Forelimb muscle (tissue), 1 donor: ENCODE measurements around the gene NRCAM. TPM values are rescaled to one million over a fixed set of nuclear protein-coding genes. Genes with fewer than 3 reads are reported as not detected.

Experiments
- DNase-seq: peaks from one replicate; pipeline ENCODE4 v3.0.0-alpha.2; 2013; ENCODE audit warnings: low read depth
- polyA plus RNA-seq: library from polyadenylated mRNA; unstranded; fragments of 120-200 nt; gene quantifications from one replicate; pipeline ENCODE4 v1.2.1, GENCODE V29; 2013; ENCODE audit not compliant: insufficient read length

NRCAM gene
- polyA plus RNA-seq, 1 donor = 34.9 TPM

DNA sequence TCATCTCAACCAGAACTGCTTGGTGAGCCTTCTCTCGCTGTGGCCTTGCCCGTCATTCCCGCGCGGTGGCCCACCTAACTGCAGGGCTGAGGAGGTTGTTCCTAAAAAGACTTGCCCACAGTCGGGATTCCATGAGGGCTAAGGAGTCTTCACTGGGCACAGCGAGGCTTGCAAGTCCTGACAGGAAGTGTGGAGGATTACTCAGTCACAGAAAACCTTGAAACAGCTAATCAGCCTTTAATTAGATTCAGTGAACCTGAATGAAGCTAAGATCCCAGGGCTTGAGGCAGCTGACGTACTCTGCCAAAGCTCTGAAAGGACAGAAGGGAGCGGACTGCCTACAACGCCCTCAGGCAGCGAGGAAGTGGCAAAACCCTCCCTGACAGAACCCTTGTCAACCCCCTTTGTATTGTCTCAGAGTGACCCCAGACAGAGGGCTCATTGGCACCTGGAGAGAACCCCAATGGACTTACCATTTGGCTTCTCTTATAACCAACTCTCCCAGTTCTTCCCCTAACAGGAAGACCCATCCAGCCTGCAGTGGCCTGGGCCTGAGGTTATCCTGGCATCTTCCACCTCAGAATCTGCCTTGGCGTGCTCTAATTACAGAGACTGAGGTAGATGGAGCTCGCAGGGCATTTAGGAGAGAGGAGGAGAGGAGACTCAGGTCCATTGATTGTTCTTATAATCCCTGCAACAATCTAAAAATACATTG is 323.5 kb downstream of the NRCAM start:
- no peak for DNase-seq

DNA sequence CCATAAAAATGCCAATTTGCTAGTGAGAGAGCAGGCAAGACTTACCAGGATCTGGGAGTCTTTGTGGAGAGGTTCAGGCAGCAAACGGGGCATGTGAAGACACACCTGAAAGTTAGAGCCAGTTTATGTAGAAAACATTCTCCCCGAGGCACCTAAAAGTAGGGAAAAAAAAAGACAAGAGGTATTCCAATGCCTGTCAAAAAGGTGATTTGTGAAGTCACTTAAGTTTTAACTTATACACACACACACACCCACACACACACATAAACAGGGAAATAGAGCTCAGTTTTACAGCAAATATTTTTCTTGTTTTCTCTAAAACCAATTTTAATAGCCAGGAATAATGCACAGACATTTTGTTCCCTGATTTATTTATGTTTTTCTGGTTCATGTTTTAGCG is 326.0 kb downstream of the NRCAM start, which contains the start of gene LAMB4:
TSS of gene LAMB4 (minus strand) at position 101 of the 400 bp plus-strand sequence. CDS start 7,197 bp downstream, outside the sequence.
- DNase-seq = no peak

DNA sequence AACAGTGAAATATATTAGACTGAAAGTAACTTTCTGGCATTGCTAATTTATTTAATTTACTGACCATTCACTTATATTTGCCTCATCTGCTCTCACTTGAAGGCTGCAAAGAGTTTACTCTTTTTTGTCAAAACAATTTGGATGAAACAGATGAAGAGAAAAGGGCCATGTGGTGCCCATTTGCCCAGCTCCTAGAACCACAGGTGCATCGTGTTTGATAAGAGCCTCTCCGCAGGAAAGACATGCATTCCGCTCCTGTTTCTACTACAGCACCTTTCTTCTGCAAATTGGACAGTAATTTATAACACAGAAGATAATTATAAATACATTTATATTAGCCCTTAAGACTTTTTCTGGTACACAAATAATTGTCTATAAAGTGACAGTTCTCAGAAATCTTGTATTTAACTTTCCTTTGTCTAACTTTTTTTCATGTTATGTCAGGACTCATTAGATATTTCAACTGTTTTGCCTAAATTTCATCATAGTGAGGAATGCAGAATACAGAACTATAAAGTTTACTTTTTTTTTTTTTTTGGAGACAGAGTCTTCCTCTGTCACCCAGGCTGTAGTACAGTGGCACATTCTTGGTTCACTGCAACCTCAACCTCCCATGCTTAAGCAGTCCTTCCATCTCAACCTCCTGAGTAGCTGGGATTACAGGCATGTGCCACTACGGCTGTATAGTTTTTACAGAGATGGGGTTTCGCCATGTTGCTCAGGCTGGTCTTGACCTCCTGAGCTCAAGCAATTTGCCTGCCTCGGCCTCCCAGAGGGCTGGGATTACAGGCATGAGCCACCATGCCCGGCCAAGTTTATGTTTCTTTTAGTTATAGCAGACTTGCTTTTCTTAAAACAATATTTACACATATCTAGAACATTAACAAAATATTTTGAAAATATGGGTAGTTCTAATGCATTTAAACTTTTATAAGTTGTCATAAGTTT is 326.9 kb downstream of the NRCAM start:
- DNase-seq = no peak

DNA sequence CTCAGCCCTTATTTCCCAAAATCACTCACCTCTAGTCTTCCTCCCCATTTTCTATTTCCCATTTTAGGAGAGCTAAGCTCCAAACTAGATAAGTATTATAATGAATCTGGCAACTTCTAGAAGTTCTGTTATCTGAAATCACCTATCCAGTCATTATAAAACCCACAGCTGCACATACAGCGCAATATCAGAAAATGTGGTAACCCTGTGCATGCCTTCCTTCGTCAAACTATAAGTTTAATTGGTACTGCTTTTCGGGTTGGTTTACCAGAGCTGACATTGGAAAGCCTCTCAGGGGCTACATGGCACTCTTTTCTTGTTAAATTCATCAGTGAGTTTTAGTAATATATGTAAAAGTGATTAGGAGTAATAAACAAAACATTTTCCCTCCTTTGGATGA is 327.7 kb downstream of the NRCAM start:
- no peak for DNase-seq

DNA sequence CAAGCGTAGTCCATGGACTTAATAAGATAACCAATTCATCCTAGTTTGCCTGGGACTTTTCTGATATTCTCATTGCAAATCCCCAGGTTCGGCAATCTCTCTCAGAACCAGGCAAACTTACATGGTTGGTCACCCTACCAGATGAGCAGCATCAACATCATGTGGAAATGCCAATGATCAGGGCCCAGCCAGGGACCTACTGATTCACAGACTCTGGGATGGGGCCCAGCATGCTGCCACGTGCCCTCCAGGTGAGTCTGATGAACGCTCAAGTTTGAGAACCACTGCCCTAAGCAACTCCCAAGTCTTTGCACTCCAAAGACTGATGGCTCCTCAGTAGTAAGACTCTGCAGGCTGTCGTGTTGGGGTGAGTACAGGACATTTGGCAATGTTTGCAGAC is 328.8 kb downstream of the NRCAM start:
- DNase-seq = no peak

DNA sequence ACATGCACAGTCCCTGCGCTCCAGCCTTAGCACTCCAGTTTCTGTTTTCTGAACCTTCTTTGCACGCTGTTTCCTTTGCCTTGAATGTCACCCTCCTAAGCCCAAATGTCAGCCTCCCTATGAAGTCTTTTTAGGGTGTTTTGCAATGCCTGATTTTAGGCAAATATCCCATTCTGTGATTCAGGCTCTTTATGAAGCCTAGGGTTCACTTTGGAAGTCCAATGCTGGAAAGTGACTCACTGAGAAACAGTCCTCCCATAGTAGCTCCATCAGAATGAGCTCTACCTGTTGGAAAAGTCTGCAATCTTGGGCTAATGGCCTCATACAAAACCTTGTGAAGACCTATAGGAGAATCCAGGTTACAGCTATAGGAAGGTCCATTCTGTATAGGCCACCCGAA is 331.4 kb downstream of the NRCAM start:
- no peak for DNase-seq

DNA sequence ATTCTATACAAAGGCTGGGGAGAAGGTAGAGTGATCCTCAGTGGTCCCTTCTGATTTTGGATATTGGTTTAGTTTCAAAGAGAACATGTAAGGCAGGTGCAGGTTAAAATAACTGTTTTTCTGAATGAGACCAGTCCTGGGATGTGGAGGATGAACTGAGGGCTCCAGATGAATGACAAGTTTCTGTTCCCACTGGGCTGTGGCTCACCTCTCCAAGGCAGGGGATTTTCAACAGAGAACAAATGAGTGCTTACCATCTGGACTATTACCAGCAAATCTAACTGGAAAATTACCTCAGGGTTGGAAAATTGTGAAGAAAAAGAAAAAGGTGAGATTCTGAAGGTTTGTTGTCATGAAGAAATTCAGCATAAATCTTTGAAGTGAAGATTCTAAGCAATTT is 334.1 kb downstream of the NRCAM start:
- DNase-seq = no peak

DNA sequence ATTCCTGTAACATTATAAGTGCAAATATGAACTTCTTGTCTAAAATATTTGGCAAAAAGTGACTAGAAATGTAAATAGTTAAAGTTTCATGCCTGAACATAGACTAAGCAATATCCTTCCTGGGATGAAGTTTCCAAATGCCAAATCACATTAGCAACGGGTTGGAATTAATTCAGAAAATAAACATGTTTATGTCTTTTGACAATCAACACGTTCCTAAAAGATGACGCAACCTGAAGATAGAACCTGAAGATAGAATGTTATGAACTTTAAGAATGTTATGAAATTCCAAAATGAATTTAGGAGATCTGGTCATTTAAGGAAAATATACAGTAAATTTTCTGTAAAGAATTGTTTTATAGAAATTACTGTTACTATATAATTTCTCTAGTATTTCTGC is 335.3 kb downstream of the NRCAM start:
- DNase-seq = no peak

DNA sequence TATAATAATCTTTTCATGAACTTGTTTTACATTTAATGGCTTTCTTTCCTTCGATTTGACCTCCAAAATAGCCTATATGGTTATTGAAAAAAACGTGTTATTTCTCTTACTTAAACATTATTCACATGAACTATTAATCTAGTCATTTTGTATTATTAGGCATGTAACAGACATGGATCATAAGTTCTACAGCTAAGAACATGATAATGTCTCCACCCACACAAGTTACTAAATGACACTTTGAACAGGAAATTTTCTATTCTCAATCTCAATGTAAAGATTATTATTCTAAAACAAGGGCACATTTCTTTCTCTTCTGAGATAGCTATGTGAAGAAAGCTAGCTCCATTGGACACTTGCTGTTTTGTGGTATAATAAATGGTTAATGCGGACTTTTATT is 336.0 kb downstream of the NRCAM start:
- DNase-seq = no peak

DNA sequence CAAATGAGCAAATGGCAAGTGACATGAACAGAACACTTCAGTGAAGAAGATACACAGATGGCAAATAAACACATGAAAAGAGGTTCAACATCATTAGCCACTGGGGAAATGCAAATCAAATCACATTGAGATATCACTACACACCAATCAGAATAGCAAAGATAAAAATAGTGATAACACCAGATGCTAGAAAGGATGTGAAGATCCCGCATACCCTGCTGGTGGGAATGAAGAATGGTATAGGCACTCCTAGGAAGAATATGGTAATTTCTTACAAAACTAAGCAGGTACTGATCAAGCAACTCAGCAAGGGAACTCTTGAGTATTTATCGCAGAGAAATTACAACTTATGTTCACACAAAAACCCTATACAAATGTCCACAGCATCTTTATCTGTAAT is 337.3 kb downstream of the NRCAM start:
- no peak for DNase-seq

DNA sequence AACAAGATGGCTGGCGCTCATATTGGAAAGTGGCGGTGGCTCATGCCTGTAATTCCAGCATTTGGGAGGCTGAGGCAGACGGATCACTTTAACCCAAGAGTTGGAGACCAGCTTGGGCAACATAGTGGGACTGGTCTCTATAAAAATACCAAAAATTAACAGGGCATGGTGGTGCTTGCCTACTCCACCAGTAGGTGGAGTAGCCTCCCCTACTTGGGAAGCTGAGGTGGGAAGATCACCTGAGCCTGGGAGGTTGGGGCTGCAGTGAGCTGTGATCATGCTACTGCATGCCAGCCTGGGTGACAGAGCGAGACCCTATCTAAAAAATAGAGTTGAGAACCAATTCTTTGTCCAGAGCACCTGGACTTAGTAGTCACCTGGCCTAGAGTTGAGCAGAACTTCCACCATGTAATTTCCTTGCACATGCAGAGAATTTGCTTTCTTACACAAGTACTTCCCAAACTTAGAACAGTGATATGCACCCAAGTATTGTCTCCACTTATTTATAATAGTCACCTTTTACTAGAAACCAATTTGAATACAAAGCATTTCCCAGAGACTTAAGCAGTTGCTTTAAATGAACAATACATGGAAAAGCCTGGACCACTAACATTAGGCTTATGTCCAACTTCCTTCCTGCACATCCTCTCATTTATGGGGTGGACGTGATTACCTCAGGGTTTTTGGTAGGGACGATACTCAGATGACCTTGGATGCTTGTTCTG is 342.0 kb downstream of the NRCAM start:
- no peak for DNase-seq

DNA sequence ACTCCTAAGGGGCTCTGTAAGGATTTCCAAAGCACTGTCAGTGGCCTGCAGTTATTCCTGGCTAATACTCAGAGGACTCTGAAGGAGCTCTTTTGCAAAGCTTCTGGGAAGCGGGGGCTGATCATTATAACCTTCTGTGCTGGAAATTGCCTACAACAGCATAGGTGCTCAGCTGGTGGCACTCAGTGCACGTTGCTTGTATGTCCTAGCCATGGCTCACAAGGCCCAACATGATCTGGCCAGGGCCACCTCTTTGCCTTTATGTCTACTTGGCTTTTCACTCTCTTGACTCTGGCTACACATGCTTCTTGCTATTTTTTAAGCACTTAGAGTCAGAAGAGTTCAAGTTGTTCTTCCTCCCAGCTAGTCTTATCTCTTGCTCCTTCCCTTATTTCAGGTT is 343.6 kb downstream of the NRCAM start:
- no peak for DNase-seq

DNA sequence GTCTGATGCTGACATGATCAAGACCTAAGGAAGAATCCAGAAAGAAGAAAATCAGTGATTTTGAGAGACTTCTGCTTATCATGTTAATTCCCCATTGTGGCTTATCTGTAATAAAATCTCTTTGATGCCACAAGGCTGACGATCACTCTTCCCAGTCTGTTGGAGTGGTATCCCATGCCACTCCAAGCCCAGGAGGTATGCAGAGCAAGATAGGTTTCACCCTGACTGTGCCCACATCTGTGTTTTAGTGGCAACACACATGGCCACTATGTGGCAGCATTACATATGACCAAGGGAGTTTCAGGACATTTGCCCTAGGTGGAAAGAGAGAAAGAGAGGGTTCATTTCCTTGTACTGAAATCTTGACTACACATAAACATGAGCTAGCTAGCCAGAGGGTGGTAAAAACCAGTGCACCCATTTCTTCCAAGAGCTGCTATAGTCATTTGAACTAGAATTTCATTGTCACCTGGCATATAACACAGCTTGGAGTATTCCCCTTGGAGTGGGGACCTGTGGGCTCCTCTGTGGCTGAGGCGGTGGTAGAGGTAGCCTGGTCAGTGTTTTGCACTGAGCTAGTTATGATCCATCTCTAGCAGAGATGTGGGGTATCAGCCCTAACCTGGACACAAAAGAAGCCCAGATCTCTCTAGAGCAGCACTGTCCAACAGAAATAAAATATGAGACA is 346.9 kb downstream of the NRCAM start:
- DNase-seq = no peak

DNA sequence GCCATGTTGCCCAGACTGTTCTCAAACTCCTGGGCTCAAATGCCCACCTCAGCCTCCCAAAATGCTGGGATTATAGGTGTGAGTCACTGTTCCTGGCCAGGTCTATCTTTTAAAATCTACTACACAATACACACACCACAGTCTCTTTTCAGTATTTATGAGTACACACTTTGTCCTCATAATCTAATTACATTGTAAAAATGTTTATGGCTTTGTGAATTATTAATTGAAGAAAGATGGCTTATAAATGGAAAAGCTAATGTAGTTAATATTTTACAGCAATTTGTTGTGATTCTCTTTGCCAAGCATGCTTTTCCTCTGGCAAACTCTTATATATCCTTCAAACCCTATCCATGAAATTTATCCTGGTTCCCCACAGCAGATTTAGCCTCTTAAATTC is 348.1 kb downstream of the NRCAM start:
- DNase-seq = no peak

DNA sequence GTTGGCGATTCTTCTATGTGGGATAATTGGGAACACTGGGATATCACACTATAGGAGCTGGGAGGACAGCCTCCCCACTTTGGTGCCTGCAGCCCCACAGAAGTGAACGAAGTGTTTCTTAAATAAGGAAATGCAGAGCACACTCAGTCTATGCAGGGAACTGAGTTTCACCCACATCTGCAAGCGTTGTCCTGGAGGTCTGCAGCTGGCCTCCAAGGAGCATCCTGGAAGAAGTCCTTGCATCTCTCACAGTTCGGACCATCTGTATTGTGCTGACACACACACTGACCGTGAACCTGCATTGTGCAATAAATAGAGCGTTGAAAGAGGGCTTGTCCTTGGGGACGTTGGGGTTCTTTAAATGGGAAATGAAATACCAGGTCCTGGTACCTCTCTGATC is 351.9 kb downstream of the NRCAM start:
- peak; percentile 45 for DNase-seq

DNA sequence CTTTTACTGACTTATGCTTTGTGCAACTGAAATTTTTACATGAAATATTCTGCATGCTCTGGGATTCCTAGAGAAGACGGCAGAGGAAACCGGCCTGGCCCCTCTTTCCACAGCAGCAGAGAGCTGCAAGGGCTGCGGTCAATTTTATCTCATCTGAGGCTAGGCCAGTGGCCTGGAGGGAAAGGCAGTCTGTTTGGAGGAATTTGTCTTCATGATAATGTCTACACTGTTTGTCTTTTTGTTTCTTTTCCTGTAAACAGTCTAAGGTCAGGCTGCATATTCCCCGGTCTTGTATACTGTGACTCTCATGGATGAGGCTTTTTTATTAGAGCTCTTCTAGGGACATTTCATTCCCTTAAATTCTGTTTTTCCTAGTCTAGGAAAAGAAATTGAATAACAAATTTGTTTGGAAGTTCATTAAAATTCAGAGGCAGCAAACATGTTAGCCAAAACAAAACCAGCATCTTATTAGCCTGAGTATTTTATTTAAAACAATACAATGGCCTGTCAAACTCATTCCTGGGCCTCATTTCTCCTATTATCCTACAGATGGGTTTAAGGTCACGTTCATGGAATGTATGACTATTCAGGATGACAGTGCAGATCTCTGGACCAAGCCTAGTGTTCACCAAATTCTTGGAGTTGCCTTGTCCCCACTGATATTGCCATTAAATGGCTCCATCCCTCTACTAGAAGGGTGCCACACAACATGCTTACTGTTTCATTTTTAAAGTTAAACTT is 352.5 kb downstream of the NRCAM start:
- DNase-seq = no peak

DNA sequence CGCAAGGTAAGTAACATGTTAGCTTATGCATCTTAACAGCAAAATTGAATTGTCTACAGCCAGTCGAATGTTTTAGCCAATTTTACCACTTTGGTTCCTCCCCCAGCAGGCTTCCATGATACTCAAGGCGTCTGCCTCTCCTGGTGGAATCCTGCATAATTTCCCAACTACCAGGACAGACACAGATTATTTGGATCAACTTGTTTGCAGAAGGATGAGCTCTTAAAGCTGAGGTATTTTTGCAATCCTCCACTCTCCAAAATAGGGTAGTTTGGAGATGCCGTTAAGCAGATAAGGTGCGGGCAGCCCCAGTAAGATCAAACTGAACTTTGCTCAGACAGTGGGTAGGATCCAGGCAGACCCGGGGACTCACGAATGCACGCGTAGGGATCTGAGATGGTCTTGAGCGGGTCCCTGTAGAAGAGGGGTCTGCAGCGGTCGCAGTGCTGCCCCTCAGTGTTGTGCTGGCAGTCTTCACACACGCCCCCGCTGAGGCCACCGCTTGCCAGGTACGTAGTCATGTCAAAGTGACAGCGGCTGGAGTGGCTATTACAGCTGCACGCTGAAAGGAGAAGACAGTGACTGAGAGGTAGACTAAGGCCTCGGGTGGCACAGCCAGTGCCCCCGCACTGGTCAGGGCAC is 353.4 kb downstream of the NRCAM start:
- DNase-seq = no peak

DNA sequence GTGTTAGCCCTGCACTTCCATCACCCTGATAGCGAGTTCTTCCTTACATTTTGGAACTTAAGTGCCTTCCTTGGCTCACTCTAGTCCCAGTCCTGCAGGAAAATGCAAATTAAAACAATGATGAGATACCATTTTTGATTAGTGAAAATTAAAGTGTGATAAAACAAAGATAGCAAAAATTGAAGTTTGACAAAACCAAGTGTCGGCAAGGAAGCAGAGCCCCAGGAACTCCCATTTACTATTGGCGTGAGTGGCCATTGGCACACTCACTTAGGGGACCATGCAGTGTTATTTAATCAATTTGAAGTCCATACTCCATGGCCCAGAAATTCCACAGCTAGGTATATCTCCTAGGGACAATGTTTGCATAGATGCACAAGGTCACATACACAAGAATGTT is 354.5 kb downstream of the NRCAM start:
- no peak for DNase-seq

DNA sequence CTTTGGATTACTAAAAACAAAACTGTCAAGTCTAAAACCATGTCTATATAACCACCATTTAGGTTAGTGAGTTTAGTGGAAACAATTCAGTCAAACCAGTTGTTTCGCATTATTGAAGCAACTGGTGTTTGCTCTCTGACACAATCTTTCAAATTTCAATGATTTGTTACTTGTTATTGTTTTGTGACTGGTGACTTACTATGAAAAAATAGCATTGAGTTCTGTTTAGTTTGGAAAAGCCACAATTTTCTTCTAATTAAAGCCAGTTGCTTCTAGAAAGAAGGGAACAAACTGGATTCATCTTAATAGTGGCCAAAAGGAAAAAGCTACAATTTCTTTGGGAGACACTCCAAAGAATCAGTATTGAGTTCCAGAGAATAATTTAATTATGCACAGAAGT is 356.5 kb downstream of the NRCAM start:
- DNase-seq = no peak

DNA sequence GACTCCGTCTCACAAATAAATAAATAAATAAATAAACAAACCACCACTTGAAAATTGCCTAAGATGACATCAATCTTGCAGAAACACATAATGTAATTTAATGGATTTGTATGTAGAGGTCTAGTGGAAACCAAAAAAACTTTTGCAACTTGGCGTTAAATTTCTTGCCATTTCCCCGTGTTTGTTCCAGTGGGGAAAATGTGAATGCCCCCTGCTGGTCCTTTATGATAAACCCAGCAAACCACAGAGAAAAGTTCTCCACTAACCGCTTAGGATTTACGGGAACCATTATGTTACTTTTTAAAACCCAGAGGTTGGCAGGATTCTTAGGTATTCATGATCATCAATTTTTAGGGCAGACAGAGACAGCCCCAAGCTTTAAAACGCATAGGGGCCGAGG is 358.5 kb downstream of the NRCAM start:
- no peak for DNase-seq
